Measurements from ENCODE around the gene PET100. TPM values are rescaled to one million over a fixed set of nuclear protein-coding genes. Genes with fewer than 3 reads are reported as not detected.
"Not testable (repeated sequence)": the region's sequence is repeated elsewhere in the genome, so short reads cannot be mapped to it uniquely, and the experiment has no call there.

The PET100 gene
- polyA plus RNA-seq, 3 donors = 105 to 133 (median 113) TPM

GRCh38 chr19:7628589-7629311 is 843 bp upstream of the PET100 start:
- DNase-seq = no peak

DNA sequence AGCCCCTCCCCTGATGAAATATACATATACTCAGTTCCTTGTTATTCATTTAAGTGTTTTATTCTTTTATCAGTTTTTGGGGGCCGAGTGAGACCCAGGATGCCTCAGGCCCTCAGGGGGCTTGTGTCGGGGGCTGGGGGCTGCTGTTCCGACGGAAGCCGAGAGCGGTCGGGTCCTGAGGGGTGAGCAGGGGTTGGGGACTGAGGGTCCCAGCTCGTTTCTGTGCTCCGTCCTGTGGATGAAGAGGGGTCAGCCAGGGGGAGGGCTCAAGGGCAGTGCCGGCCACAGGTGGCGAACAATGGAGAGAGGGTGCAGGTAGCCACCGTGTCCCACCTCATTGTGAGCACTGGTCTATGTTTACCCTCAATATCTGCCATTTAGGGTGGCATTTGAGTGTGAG is 2.0 kb downstream of the PET100 start:
- DNase-seq = no peak

DNA sequence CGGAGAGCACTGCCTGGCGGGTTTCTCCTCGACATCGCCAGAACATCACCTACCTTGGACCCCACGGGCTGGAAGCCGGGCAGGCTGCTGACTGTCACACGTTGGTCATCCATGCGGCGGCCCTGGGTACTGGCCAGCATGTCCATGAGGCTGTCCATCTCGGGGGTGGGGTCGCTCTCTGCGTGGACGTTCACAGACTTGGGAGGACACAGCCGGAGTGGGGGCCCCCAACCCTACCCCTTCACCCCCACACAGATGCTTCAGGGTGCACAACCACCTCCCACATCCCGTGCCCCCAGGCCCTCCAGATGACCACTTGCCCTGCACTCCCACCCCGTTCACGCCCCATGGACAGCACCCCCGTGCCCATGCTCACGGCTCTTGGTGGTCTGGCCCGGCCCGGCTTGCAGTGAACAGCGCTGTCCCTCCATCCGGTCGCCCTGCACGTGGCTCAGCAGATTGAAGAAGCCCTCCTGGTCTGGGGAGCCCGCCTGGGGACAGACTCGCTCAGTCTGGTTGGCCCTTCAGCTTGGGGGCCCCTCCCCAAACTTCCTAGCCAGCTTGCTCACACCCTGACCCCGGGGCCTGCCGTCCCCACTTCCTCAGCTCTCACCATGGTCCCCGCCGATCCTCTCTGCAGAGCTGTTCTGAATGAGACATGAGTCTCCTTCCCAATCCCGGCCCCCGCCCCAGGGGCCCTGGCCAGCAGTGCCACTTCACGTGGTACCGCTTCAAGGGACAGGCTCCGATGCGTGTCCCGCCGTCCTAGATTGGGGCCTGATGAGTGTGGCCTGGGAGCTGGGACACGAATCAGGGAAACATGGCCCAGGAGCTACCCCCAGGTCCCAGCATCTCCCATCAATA is 3.0 kb downstream of the PET100 start:
- DNase-seq = no peak

GRCh38 chr19:7633698-7634097 is 4.1 kb downstream of the PET100 start, which contains the start of gene PCP2:
Gene PCP2, minus strand, starts transcription at chr19:7633719. Its CDS starts 262 bp downstream, at chr19:7633457.
- DNase-seq = no peak

- no peak for DNase-seq
These were observed 6.1 kb downstream of the PET100 start for GRCh38 chr19:7635670-7636069.

DNA sequence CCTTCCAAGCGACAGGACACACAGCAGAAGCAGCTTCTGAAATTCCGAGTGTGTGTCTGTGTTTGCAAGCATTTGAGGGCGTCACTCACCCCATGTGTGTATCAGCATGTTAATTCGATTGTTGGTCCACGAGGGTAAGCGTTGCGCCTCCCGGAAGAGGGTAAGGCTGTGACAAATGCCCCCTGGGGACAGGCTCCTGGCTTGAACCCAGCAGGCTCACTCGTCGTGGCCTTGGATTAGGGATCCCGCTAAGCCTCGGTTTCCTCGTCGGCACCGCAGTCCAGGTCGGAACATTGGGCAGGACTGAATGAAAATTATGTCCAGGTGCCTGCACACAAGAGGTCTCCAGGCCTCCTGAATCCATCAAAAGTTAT is 6.7 kb downstream of the PET100 start:
- no peak for DNase-seq

GRCh38 chr19:7636691-7637373 is 7.2 kb downstream of the PET100 start, which contains the start of gene STXBP2:
Gene STXBP2, plus strand, starts transcription at chr19:7637110. Its CDS starts 40 bp downstream, at chr19:7637150.
- DNase-seq = peak; percentile 63

DNA sequence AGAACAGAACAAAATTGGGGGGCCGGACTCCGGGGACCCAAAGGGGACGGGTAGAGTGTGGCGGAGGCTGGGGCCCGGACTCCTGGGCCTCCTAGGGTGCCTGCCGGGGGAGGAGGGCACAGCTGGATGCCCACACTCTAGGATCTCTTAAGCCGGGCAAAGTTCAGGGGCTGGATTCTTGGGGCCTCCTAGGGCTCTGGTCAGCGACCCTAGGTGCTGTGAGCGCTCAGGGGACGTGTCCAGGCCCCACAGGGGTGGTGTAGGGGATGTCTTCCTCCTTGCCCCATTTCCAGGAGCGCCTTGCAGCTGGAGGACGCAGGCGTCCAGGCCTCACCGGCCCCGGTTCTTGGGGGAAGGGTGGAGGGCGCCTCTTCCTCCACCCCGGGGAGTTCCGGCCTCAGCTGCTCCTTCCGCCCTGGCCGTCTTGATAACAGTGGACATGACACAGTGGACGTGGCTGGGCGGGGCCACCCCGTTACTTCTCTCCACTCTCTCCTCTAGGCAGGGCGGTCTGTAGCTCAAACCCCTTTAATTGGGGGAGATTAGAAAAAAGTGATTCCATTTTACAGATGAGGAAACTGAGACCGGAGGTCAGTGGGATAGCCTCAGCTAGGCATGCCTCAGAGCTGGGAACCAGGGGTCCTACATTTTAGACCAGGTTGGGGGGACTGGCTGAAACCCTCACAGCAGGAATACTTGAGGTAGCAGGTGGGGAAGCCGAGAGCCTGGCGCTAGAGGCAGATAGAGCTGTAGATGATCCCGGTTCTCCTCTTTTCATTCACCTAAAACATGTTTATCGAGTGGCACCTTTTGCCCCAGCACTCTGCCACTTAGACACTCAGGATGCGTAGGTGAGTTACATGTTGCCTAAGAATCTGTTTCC is 8.0 kb downstream of the PET100 start:
- DNase-seq = no peak

GRCh38 chr19:7638802-7639465 is 9.3 kb downstream of the PET100 start:
- DNase-seq = no peak

GRCh38 chr19:7639863-7640348 is 10.3 kb downstream of the PET100 start:
- DNase-seq = no peak

DNA sequence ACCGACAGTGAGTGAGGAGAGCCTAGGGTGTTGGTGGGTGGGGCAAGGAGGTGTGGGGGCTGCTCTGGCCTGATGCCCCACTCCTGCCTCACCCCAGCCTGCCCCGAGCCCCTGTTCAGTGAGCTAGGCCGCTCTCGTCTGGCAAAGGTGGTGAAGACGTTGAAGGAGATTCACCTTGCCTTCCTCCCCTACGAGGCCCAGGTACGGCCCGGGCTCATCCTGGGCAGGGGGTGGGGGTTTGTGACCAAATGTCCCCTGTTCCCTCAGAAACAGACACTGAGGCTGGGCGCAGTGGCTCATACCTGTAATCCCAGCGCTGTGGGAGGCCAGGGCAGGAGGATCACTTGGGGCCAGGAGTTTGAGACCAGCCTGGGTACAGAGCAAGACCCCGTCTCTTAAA is 11.2 kb downstream of the PET100 start:
- DNase-seq = no peak

GRCh38 chr19:7641290-7642276 is 12.0 kb downstream of the PET100 start:
- DNase-seq = no peak

- DNase-seq = no peak
These were observed 12.9 kb downstream of the PET100 start for GRCh38 chr19:7642295-7643030.

DNA sequence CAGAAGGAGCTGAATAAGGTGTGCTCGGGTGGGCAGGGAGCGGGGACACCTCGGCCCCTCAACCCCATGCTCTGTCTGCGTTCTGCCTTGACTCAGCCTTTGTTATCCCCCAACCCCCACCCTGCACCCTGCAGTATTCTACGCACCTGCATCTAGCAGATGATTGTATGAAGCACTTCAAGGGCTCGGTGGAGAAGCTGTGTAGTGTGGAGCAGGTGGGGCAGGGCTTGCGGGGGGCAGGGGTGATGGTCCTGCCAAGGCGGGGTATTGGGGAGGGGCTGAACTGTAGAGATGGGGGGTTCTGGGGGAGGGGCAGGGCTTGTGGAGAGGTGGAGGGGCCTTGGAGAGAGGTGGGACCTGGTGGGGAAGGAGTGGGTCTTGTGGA is 13.4 kb downstream of the PET100 start:
- DNase-seq = no peak

DNA sequence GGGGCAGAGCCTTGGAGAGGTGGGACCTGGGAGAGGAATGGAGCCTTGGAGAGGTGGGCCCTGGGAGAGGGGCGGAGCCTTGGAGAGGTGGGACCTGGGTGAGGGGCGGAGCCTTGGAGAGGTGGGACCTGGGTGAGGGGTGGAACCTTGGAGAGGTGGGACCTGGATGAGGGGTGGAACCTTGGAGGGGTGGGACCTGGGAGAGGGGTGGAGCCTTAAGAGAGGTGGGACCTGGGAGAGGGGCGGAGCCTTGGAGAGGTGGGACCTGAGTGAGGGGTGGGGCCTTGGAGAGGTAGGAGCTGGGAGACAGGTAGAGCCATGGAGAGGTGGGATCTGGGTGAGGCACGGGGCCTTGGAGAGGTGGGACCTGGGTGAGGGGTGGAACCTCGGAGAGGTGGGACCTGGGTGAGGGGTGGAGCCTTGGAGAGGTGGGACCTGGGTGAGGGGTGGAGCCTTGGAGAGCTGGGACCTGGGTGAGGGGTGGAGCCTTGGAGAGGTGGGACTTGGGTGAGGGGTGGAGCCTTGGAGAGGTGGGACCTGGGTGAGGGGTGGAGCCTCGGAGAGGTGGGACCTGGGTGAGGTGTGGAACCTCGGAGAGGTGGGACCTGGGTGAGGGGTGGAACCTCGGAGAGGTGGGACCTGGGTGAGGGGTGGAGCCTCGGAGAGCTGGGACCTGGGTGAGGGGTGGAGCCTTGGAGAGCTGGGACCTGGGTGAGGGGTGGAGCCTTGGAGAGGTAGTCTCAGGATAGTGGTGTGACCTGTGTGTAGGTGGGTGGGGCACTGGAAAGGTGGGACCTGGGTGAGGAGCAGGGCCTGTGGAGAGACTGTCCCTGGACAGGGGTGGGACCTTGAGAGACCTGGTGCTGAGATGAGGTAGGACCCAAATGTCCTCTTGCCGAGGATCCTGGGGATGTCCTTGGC is 14.3 kb downstream of the PET100 start:
- not testable (repeated sequence) for DNase-seq

- no peak for DNase-seq
These were observed 14.9 kb downstream of the PET100 start for GRCh38 chr19:7644550-7644877.

DNA sequence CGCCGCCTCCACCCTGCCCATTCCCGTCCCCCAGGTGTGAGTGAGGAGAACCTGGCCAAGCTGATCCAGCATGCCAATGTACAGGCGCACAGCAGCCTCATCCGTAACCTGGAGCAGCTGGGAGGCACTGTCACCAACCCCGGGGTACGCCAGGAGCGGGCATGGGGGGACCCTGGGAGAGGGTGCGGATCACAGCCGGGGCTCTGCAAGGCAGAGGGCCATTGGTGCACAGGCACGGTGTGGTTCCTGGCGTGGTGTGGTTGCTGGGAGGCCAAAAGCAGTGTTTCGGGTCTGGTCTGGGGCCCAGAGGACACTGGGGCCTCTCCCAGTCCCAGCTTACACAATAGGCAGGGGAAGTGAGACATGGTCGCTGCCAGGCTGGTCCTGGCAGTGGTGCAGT is 15.6 kb downstream of the PET100 start:
- no peak for DNase-seq

Data from renal pelvis (tissue), 4 donors.